Suppressor macrophage treated with lipopolysaccharide for 4 hours (primary cell): ENCODE results near the gene INF2.
"Not testable (repeated sequence)": the region's sequence is repeated elsewhere in the genome, so short reads cannot be mapped to it uniquely, and the experiment has no call there.

Source experiments
- DNase-seq: peaks from one replicate; pipeline ENCODE4 v3.0.0-alpha.2; 2020

The INF2 gene

GRCh38 chr14:104689109-104689880, at the start of gene INF2:
INF2 (plus strand) TSS chr14:104689618; CDS start chr14:104701366, 11,748 bp downstream.
- peak; percentile 70 for DNase-seq

DNA sequence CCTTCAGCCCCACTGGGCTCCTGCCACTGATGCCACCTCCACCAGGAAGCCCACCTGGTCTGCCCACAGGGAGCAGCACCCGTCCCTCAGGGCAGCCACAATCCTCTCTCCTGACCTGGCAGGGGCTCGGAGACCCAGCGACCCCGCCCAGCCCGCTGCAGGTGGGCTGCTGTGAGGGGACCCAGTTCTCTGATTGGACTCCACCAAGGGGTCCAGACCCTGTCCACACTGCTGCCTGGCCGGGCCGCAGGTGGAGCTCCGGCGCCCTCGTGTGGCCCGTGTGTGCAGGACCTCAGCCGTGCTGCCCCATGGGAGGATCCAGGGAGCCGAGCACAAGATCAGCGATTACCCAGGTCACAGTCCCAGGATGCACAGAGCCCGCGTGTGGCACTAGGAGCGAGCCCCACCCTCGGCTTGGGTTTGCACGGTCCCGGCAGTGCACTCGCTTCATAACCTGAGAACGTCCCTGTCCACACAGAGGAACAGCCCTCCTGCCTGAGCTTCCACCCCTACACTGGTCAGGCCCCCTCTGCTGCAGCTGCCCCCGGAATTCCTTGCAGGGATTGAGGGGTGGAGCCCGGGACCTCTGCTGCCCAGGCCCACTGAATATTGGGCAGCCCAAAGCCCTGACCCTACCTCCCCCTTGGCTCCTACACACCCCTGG, 49.4 kb upstream of the INF2 start:
- DNase-seq, result peak; percentile 72

GRCh38 chr14:104640681-104641080, 48.7 kb upstream of the INF2 start:
- DNase-seq, result no peak

DNA sequence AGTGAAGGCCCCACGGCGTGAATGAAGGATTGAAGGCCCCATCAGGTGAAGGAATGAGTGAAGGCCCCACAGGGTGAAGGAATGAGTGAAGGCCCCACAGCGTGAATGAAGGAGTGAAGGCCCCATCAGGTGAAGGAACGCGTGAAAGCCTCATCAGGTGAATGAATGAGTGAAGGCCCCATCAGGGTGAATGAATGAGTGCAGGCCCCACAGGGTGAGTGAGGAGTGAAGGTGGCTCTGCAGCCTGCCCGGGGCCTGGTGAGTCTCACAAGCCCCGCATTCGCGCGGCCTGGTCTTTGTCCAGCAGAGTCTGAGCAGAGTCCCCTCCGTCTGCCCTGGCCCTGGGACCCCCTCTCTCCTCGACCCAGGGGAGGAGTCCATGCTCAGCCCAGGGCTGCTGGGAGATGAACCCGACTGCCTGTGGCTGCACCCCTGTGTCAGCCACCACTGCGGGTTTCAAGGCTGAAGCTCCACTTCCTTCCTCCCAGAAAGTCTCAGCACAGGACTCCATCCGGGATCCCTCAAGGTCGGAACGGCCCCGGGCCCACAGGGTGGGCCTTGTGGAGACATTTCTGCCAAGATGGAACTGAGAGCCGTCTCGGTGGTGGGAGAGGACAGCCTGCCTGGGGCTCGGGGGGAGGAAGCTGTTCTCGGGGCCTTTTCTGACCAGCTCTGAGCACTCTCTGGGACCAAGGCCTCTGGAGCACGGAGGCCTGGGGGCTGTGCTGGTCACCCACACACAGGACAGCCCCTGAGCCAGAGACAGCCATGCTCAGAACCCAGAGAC, 47.5 kb upstream of the INF2 start:
- no peak for DNase-seq

GRCh38 chr14:104642540-104642868, 46.9 kb upstream of the INF2 start:
- no peak for DNase-seq

GRCh38 chr14:104643306-104643705, 46.1 kb upstream of the INF2 start:
- DNase-seq, result no peak

DNA sequence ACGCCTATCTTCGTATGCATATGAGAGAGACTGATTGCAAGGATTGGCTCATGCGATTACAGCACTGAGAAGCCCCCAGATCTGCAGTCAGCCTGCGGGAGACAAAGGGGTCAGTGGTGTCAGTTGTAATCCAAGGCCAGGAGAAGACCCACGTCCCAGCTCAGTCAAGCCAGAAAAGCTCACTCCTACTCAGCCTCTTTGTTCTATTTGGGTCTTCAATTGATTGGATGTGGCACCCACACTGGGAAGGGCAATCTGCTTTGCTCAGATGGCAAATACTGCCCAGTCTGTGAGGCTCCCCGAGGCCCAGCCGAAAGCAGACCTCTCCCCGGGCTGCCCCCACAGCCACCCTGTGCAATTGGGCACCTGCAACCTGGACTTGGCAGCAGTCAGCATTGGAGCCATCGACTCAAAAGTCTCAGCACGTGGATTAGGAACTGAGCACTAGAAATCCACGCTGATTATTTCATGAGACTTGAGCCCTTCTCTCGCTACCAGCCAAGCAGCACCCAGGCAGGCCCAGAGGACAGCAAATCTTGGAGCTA, 45.3 kb upstream of the INF2 start:
- DNase-seq, result no peak

DNA sequence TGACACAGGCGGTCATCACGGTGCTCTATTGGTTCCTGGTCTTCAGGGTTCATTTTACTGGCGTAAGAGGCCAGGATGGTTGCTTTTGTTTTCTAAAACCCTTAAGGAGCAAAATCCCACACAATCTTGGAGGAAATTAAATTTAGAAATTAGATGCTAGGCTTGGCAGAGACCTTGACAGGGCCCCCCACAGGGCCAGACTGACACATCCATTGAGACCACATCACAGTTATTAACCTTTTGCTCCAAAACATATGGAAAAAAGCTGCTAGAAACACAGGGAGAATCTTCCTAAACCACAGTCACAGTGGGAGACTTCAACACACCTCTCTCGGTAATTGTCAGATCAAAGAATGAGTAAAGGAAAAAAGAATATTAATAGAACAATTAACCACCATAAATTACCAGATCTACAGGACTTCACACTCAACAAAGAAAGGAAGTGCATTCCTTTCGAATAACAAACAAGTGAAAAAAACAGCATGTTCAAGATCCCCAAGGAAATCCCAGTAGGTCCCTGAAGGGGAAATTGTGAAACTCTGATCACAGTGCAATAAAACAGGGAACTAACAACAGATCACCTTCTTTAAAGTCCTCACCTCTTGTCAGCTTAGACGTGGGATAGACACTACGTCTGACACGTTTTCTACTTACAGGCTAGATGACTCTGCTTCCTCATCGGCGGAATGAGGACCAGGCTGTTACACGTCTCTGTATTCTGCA, 44.6 kb upstream of the INF2 start:
- DNase-seq, result no peak

DNA sequence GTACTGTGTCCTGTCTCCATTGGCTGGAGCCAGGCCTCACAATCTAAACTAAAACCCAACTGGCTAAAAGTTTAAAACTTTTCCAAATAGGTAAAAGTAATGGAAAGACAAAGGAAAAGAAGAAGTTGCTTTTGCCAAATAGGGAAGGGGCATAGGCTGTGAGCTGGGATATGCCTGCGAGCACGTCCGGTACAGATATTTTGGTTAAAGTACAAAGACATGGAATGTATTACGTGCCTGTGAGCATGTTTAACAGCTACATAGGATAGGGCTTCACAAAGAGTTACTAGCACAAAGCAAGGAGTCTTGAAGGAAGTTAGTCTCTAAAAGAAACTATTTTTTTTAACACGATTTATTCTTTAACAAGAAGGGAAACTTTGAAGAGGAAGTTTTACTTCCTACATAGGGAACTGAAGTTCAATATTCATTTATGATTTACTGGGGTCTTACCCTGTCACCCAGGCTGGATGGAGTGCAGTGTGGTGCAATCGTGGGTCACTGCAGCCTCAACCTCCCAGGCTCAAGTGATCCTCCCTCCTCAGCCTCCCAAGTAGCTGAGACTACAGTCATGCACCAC, 41.9 kb upstream of the INF2 start:
- DNase-seq, result peak; percentile 68

- peak; percentile 56 for DNase-seq
Observed at GRCh38 chr14:104650057-104650980, 39.1 kb upstream of the INF2 start.

GRCh38 chr14:104650981-104651875, 38.2 kb upstream of the INF2 start:
- DNase-seq, result no peak

GRCh38 chr14:104651876-104652260, 37.5 kb upstream of the INF2 start:
- no peak for DNase-seq

DNA sequence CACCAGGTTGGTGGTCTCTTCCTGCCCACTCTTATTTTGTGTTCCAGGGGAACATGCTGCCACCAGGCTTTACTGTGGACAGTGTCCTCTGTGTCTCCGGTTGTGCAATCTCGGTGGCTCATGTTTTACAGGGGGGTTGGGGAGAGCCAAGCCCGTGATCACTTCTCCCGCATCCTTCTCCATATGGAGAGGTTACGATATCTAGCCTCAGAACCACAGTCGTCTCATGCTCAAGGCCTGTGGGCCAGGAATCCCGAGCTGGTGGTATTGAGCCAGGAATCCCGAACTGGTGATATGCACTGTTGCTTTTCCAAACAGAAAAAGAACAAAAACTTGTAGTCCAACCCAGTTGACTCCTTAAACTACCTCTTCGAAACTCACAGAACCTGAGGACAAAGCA, 37.0 kb upstream of the INF2 start:
- DNase-seq, result no peak

GRCh38 chr14:104653130-104653920, 36.1 kb upstream of the INF2 start:
- not testable (repeated sequence) for DNase-seq

DNA sequence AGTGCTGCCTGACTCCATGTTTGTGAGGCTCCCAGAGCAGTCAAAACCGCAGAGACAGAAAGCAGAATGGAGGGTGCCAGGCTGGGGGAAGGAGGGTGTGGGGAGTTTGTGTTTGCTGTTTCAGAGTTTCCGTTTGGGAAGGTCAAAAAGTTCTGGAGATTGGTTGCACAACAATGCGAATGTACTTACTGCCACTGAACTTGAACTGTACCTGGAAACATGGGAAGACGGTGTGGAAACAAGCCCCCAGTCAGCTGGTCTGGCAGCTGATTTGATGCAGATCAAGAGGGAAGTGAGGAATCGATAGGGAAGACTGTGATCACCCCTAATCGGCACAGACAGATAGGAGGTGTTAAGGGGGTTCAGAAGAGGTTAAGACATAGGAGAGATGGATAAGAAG, 35.3 kb upstream of the INF2 start:
- DNase-seq, result no peak

- DNase-seq, result no peak
Observed at GRCh38 chr14:104655128-104655848, 34.1 kb upstream of the INF2 start.

DNA sequence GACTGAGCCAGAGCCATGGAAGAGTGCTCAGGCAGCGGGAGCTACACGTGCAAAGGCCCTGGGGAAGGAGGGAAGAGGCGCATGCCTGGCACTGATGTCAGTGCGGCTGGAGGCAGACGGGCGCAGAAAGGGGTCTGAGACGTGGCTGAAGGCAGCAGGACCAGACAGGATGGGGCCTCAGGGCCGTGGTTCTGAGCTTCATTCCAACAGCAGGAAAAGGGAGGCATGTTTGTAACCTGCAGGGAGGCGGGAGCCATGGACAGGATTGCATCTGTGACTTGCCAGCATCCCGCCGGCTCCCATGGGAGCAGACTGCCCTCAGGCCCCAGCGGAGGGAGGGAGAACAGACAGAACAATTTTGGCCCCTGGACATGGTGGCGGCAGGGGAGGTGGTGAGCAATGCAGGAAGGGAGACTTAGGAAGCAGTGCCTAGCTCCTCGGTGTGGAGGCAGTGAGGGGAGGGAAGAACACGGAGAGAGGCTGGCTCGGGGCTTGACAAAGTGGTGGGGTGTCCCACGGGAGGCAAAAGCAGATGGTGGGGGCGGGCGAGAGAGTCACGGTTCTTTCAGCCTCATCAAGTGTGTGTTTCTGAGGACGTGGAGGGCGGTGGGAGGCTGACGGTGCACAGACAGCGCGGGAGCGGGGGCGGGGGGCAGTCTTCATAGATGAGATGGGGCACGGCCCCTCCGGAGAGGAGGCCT, 33.3 kb upstream of the INF2 start:
- DNase-seq, result no peak

DNA sequence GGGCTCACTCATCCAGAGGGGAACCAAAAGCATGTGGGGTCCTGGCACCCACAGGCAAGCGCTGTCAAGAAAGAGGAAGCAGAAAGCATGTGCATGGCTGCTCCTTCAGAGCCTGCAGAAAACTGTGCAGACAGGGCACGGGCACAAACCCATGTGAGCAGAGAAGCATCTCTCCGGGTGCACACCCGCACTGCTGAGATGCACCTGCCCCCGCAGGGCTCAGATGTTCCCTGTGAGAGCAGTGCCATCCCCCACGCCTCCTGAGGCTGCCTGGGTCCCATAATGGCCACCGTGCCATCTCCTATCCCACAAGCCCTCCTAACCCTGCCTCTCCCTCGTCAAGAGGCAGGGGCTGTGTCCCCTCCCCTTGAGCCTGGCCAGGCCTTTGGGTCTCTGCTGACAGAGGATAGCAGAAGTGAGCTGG, 32.3 kb upstream of the INF2 start:
- DNase-seq, result peak; percentile 58
